ENCODE results near the gene OPN5.
A peak's percentile ranks its signal among the peaks of the same experiment; 100 is the strongest.

OPN5 gene

GRCh38 chr6:47788498-47788884 is 6.7 kb downstream of the OPN5 start:
- no peak for DNase-seq
- ATAC-seq = no peak

GRCh38 chr6:47789553-47789952 is 7.7 kb downstream of the OPN5 start:
- no peak for DNase-seq
- ATAC-seq = no peak

GRCh38 chr6:47792216-47792733 is 10.4 kb downstream of the OPN5 start:
- ATAC-seq (no peak), DNase-seq (no peak)

- ATAC-seq (no peak), DNase-seq (no peak)
Observed at GRCh38 chr6:47794577-47795135, 12.8 kb downstream of the OPN5 start.

GRCh38 chr6:47801984-47802383 is 20.2 kb downstream of the OPN5 start:
- no peak for ATAC-seq
- DNase-seq = no peak

GRCh38 chr6:47804821-47805220 is 23.0 kb downstream of the OPN5 start:
- ATAC-seq (no peak), DNase-seq (no peak)

- DNase-seq (no peak), ATAC-seq (no peak)
Observed at GRCh38 chr6:47809873-47810272, 28.0 kb downstream of the OPN5 start.

- DNase-seq (no peak), ATAC-seq (no peak)
Observed at GRCh38 chr6:47810885-47811284, 29.1 kb downstream of the OPN5 start.

GRCh38 chr6:47811443-47811842 is 29.6 kb downstream of the OPN5 start:
- no peak for ATAC-seq
- no peak for DNase-seq

- DNase-seq (no peak), ATAC-seq (no peak)
Observed at GRCh38 chr6:47817749-47818148, 35.9 kb downstream of the OPN5 start.

GRCh38 chr6:47819461-47819860 is 37.6 kb downstream of the OPN5 start:
- no peak for ATAC-seq
- DNase-seq = no peak

GRCh38 chr6:47822856-47823554 is 41.2 kb downstream of the OPN5 start:
- ATAC-seq = no peak
- DNase-seq = no peak

- DNase-seq (no peak), ATAC-seq (no peak)
Observed at GRCh38 chr6:47832386-47833100, 50.7 kb downstream of the OPN5 start.

GRCh38 chr6:47834196-47834595 is 52.4 kb downstream of the OPN5 start:
- DNase-seq (no peak), ATAC-seq (no peak)

GRCh38 chr6:47836046-47836445 is 54.2 kb downstream of the OPN5 start:
- ATAC-seq = peak; percentile 48
- no peak for DNase-seq

- DNase-seq = no peak
- peak; percentile 79 for ATAC-seq
Observed at GRCh38 chr6:47836639-47837038, 54.8 kb downstream of the OPN5 start.

- no peak for ATAC-seq
- no peak for DNase-seq
Observed at GRCh38 chr6:47839645-47840044, 57.8 kb downstream of the OPN5 start.

- DNase-seq = no peak
- no peak for ATAC-seq
Observed at GRCh38 chr6:47844881-47845280, 63.0 kb downstream of the OPN5 start.

- DNase-seq (no peak), ATAC-seq (no peak)
Observed at GRCh38 chr6:47846752-47847151, 64.9 kb downstream of the OPN5 start.

GRCh38 chr6:47851091-47851490 is 69.3 kb downstream of the OPN5 start:
- DNase-seq (no peak), ATAC-seq (no peak)

- no peak for DNase-seq
Observed at GRCh38 chr6:47852727-47853126, 70.9 kb downstream of the OPN5 start.

GRCh38 chr6:47853766-47854165 is 71.9 kb downstream of the OPN5 start:
- no peak for DNase-seq
- no peak for ATAC-seq

More at GRCh38 chr6:47852727-47853126, 70.9 kb downstream of the OPN5 start:
- no peak for ATAC-seq

- ATAC-seq = no peak
Observed at GRCh38 chr6:47854971-47855370, 73.1 kb downstream of the OPN5 start.

More at GRCh38 chr6:47854971-47855370, 73.1 kb downstream of the OPN5 start:
- no peak for DNase-seq

All from stimulated activated naive CD8-positive, alpha-beta T cell treated with anti-CD3 and anti-CD28 coated beads, Interleukin-15, Interleukin-2, amounts not matched to agents 100 U/mL and 50 U/mL, for 24 hours (primary cell).